Activated CD8-positive, alpha-beta memory T cell treated with anti-CD3 and anti-CD28 coated beads, Interleukin-2, amount 50 U/mL, for 24 hours (primary cell): ENCODE results near the gene NEK7.

Experiments used
- DNase-seq: peaks from one replicate; pipeline ENCODE4 v3.0.0-alpha.2; 2020; ENCODE audit errors: extremely low read depth

The NEK7 gene

GRCh38 chr1:198352975-198353695 is 196.3 kb downstream of the NEK7 start:
- DNase-seq, result no peak

GRCh38 chr1:198357937-198358336 is 201.1 kb downstream of the NEK7 start:
- no peak for DNase-seq

- no peak for DNase-seq
These were observed 202.3 kb downstream of the NEK7 start for GRCh38 chr1:198359024-198359653.

- no peak for DNase-seq
These were observed 203.5 kb downstream of the NEK7 start for GRCh38 chr1:198360208-198360729.

GRCh38 chr1:198361237-198361767 is 204.5 kb downstream of the NEK7 start:
- no peak for DNase-seq

GRCh38 chr1:198363625-198364151 is 206.9 kb downstream of the NEK7 start:
- DNase-seq, result no peak

GRCh38 chr1:198364471-198364870 is 207.7 kb downstream of the NEK7 start:
- DNase-seq, result no peak

- DNase-seq, result no peak
These were observed 210.5 kb downstream of the NEK7 start for GRCh38 chr1:198367296-198367695.

- no peak for DNase-seq
These were observed 214.2 kb downstream of the NEK7 start for GRCh38 chr1:198370996-198371395.
